CD4-positive, alpha-beta T cell treated with Interleukin-4 for 4 hours (primary cell): ENCODE results near the gene NACAD.

Experiments used
- DNase-seq: peaks from one replicate; pipeline ENCODE4 v3.0.0-alpha.2; 2020

NACAD gene

DNA sequence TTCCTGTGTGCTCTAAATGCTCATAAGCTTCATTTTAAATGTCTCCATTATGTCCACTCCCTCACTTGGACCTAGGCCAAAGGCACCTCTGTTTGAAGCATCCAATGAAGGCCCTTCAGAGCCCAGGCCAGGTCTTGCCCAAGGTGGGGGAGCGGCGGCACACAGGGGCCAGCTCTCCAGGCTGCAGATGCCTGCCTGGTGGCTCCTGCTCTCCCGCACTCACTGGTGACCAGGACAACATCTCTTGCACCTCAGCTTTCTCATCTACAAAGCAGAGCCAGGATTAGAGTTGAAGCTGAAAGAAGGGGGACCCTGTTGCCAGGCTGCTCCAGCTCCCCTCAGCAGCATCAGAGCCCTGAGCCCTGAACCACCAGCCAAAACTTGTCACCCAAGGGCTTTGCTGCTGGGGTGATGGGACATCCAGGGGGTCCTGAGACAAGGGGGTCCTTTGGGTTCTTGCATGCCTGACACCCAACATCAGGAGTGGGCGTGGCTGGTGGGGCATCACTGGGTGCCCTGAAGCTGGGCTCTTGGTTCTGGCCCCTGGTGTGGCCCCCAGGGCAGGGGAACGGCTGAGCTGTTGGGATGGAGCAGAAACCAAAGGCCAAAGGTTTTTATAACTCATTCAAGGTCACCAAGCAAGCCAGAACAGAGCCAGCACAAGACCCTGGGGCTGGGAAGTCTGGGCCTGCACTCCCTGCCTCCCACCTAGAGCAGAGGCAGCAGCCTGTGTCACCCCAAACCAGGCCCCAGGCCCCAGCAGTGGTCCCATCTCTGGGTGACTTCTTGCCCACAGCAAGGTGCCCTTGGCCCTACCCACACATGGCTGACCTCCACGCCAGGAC, 1.2 kb downstream of the NACAD start:
- no peak for DNase-seq

DNA sequence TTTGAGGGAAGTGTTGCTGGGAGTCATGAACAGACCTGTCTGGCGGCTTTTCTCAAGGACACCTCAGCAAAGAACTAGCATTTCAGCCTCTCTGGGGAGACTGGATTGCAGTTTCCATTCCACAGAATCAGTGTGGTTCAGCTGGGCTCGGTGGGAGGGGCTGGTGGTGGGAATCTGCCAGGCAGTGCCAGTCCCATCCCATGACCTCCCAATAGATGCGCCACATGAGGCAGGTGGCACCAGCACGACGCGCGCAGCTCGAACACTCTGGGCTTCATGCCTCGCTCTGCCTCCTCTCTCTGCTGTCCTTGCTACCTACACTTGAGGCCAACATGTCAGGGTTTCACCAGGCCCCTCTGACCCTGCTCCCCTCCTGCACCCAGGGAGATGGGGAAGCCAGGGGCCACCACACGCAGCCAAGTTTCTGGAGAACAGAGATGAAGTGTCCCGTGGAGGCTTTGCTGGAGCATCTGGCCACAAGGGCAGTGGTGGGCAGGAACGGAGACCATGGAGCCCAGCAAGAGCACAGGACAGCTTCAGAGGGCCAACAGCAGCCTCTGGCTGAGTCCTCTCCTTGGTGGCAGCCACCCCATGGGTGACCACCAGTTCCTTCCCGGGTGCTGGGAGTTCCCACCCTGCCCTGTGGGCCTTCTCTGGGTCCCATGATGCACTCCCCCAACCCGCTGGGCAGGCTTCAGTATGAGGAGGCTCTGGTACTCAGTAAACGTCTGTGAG, 2.3 kb downstream of the NACAD start:
- DNase-seq, result no peak

DNA sequence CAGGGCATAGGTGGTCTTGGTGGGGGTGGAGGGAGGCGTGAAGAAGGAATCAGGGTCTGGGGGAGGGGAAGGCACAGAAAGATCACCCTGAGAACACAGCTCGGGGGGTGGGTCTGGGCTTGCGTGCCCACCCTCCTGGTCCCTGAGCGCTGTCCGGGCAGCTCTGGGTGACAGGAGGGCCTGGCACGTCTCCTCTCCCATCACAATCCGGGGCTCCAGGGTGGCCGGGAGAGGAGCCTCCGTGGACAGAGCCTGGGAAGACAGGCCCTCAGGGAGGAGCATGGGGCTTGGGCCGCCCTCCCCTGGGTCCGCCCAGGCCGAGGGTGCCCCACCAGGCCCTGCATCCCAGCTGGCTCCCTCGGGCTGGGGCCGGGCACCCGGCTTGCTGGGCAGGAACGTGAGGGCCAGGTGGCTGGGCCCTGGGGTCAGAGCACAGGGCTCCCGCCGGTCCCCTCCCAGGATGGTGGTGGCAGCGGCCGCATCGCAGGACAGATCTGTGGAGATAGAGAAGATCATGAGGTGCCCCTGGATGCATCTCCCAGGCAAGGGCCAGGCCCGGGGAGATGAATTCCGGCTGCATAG, 3.1 kb downstream of the NACAD start:
- DNase-seq, result no peak

DNA sequence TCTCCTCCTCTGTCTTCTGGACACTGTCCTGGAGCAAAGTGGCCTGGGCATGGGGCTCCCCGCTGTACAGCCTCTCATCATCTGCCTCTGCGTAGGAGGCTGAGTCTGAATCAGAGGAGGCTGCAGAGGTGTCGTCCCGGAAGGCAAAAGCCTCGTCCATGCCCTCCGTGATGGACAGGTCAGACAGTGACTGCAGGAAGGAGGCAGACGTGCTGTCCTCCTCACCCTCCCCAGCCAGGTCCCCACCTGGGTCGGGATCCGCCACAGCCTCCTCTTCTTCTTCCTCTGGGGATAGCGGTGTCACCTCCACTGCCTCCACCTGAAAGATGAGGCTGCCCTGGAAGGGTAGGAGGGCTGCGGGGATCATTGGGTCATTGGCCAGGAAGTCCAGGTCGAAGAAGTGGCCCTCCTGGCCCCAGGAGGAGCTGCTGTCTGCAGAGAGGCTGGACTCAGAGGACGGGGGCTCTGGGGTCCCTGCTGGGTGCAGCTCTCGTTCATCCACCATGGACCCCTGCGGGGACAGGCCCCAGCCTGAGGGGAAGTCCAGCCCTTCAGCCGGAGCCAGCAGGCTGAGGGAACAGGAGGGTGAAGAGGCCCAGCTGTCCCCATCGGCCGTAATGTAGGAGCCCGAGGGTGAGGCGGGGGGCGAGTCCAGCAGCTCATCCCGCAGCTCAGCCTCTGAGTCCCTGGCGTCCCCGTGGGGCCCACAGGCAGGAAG, 3.7 kb downstream of the NACAD start:
- DNase-seq, result no peak

DNA sequence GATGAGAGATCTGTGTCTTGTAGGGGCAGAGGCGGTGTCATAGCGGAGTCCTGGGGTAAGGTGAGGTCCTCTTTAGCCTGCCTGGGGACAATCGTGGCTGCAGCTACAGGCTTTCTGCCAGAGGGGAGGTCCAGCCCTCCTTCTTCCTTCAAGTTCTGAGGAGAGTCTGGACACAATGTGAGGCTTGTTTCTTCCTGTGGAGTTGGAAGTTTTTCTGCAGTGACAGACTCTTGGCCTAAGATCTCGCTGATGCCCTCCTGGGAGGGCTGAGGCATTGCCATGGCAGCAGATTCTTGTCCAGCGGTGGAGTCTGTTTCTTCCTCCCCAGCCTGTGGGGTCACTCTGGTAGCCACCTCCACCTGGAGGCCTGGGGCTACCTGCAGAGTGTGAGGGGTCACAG, 4.4 kb downstream of the NACAD start:
- DNase-seq, result no peak

DNA sequence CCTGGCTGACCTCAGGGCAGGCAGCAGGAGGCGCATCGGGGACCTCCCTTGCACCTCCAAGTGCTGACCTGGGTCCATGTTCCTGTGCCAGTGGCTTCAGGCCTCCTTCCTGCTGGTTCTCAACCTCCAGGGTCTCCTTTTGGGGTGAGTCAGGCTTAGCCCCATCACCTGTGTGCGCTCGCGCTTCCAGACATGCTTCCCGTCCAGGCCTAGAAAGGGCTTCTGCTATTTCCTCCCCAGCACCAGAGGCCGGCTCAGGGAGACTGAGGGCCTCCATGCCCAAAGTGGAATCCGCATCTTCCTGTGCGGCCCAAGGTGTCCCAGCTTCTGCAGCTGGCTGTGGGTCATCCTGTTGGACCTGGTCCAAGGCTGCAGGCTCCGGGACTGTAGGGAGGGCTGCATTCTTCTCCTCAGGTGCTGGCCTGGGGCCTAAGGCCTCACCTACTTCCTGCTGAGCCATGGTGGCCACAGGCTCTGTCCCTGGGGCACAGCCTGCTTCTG, 5.9 kb downstream of the NACAD start:
- no peak for DNase-seq

DNA sequence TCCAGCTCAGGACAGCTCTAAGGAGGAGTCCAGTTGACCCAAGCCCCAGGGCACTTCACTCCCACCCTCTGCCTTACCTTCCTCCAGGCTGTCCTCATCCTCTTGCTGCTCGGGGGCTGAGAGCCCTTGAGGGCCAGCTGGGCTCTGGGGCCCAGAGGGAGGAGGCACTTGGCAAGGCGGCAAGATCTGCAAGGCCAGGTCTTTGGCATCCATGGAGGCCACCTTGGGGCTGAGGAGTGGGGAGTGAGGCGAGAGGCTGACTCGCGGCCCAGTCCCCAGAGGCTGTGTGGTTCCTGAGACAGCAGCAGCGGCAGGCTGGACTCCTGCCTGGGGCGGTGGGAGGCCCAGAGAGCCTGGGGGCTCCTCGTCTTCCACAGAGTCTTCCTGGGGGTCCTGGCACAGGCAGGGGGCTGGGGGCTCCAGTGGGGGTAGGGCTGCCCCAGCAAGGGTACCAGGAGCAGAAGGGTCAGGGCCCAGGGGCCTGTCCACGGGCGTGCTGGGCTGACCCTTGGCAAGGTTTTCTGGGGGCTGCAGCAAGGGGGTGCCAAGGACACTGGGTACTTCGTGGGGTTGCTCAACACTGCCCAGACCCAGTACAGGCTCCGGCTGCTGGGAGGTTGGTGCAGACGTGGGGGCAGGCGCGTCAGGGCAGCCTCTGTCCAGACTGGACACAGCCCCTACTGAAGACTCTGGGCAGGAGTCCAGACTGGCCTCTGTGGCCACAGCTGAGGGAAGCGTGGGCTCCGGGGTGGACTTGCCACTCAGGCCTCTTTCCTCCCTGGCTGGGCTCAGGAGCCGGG, 6.5 kb downstream of the NACAD start:
- DNase-seq, result no peak

DNA sequence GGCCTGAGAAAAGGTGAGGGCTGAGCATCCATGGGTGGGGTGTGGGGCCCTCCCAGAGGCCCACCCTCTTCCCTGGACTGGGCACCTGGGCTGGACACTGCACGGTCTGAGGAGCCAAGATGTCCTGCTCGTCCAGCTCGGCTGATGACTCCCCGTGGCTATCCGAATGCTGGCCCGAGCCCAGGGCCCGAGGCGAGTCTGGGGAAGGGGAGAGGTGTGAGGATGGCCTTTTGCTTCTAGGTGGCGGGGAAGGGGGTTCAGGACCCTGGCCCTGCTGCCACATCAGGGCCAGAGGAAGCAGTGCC, 7.1 kb downstream of the NACAD start:
- no peak for DNase-seq

DNA sequence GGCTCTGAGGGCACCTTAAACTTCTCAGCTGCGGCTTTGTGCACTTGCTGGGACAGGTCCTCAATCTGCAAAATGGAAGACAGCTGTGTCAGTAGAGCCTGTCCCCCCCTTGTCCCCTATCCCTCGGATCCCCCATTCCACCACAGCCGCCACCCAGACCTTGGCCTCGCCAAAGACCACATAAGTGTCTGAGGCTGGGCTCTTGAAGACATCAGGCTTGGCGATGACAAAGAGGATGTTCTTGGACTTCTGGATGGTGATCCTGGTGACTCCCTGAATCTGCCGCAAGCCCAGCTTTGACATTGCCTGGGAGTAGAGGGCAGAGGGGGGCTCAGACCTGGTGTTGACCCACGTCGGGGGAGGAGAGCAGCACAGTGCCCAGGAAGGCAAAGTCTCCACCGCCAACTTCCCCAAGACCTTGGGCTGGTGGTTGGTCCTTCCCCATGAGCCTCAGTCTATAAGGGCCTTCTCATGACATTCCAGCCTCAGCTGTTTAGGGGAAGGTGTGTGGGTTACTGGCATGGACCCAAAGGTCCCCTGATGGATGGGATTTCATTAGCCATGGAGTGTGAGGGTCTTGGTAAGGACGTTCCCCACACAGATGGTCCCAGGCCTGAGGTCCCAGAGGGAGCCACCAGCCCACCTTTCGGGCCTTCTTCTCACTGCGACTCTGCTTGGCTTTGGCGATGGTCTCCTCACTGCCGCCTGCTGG, 7.7 kb downstream of the NACAD start:
- DNase-seq, result no peak

DNA sequence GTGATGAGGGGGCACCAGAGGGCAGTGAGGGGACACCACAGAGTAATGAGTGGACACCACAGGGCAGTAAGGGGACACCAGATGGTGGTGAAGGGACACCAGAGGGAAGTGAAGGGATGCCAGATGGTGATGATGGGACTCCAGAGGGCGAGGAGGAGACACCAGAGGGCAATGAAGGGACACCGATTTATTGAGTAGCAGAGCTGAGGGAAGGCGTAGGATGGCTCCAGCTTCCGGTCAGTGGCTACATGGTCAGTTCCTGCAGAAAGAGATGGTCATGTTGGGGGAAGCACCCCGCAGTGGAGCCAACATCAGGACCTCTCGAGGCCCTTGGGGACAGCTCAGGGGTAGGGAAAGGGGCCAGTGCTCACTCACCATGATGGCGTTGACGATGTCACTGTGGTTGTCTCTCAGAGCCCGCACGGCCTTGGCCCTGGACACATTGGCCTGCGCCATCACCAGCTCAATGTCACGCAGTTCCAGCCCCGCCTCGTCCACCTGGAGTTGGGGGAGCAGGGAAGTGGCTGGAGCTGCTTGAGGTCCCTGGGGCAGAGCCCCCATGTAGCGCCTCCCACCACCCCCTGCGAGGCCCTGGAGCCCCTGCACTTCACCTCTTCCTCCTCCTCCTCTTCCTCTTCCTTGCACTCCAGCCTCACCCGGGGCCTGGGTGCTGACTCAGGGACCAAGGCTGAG, 8.4 kb downstream of the NACAD start:
- no peak for DNase-seq

DNA sequence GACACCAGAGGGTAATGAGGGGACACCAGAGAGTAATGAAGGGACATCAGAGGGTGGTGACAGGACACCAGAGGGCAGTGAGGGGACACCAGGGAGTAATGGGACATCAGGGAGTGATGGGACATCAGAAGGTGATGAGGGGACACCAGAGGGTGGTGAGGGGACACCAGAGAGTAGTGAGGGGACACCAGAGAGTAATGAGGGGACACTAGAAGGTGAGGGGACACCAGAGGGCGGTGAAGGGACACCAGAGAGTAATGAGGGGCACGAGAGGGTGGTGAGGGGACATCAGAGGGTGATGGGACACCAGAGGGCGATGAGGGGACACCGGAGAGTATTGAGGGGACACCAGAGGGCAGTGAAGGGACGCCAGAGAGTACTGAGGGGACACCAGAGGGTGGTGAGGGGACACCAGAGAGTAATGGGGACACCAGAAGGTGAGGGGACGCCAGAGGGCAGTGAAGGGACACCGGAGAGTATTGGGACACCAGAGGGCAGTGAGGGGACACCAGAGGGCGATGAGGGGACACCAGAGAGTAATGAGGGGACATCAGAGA, 10.6 kb downstream of the NACAD start:
- DNase-seq, result no peak

DNA sequence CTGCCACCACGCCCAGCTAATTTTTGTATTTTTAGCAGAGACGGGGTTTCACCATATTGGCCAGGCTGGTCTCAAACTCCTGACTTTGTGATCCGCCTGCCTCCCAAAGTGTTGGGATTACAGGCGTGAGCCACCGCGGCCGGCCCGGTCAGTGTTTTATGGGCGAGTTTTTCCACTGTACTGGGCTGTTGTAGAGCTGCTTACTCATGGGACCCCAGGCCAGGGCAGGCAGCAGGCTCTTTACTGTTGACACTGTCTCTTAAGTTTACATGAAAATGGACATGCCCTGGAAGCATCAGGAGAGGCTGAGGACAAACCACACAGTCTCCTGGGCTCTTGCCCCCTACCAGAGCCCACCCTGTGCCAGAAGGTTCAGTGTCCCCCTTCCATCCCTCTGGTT, 11.2 kb downstream of the NACAD start:
- no peak for DNase-seq

DNA sequence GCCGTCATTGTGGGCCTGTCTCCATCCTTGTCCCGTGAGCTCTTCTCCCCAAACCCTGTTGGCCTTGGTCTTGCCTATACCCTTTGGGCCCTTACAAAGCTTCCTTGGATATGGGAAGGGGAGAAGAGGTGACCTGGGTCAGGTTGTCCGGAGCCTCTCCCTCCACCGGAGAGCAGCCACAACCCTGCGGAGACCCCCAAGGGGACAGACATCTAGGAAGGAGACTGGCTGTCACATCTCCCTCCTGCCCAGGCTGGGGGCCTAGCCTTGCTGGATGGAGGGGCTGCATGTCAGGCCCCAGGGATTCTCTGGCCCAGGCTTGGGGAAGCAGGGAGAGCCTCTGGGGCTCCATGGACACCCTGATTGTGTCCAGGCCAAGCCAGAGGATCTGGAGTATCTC, 11.8 kb downstream of the NACAD start:
- no peak for DNase-seq

DNA sequence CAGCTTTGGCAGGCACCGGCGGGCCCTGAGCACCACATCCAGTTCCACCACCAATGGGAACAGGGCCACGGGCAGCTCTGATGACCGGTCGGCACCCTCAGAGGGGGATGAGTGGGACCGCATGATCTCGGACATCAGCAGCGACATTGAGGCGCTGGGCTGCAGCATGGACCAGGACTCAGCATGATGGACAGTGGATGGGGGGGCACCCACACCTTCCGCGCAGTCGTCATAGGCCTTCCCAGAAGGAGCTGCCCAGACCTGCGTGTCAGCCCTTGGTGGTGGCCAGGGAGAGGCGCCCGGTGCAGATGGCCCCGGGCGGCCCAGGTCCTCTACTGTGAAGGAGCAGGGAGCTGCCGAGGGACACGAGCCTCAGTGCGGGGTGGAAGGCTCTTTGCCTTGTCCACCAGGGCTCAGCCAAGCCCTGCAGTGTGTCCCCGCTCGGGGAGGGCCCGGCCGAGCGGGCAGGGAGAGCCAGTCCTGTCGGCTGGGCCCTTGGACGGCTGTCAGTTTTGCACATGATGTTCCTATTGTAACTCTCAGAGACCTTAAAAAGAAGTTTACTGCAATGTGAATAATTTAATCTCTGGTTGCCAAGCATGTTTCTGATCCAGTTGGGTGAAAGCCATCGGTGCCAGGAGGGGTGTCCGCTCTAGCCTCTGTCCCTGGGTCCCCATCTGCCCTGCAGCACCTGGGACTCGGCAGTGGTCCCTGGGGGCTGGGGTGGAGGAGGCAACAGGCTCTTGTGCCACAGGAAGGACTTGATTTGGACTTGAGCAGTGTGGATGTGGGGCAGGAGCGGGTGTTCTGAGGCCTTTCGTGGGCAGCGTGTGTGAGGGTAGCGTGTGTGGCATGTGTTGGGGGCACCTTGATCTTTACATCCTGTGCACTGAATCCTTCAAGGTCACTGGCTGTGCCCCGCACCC, 12.6 kb downstream of the NACAD start:
- DNase-seq, result no peak

DNA sequence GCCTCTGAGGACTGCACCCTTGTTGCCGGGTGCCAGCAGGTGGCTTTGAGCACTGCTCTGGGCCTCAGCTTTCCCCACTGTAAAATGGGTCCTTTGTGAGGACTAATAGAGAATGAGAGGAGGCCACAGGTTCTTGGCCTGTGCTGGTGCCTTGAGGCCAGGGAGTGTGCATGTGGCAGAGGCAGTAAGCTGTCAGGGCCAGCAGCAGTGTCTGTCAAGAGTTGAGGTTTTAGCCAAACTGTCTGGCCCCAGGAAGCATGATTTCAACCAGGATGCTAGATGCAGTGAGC, 13.5 kb downstream of the NACAD start:
- DNase-seq, result no peak

DNA sequence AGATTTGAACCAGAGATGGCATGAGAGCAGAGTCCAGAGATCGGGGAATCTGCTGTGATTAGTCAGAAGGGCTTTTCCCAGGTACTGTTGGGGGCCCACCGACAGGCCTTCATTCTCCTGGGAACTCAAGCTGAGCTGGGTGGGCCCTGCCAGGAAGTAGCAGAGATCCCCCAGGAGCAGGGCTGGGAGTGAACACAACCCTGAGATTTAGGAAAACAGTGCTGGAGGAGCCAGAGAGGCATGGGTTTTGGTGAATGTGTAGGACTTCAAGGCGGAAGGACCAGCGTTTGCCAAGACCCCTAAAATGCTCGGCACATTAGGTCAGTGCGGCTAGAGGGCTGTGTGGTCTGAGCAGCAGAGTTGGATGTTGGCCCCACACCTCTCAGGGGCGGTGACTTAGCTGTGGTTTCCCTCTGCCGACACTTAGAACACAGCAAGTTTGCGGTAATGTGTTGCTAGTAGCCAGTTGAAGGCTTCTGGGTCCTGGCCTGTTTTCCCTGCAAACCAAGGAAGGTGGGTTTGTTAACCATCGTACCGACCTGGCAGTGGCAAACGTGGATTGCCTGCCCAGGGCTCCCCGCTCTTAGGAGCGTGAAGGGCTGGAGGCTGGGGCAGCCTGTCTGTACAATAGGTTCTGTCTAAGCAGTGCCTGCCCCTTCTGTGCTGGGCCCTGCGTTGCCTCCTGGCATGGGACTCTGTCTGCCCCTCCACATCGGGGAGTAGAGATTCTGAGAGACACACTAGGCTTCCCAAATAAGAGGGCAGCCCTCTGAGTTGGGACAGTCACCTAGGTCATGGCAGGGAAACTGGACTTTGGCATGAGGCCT, 14.0 kb downstream of the NACAD start:
- DNase-seq, result no peak

DNA sequence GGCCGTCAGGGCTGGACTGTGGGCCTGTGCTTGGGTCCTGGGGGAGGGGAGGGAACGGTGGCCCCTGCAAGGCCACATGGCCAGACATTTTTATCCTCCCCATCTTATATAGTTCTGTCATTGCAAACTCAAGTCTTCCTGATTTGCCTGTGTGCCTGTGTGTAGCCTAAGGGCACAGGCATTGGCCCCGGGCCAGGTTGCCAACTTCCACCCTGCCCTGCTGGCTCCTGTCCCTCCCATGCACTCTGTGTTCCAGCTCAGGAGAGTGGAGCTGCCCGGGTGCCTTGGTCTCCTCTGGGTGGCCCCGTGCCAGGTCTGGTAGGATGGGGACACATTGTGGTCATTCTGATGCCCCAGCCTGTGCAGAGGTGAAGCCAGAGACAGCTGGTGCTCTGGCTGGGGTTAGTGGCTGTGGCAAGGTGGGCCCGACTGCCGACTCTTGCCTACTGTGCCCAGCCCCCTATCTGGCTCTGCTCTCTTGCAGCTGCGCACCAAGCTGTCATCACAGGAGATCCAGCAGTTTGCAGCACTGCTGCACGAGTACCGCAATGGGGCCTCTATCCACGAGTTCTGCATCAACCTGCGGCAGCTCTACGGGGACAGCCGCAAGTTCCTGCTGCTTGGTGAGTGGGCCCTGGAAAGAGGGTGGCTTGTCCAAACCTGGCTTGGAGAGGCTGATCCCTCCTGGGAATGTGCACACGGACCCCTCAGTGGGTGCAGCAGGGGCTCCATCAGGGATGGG, 14.8 kb downstream of the NACAD start:
- no peak for DNase-seq

DNA sequence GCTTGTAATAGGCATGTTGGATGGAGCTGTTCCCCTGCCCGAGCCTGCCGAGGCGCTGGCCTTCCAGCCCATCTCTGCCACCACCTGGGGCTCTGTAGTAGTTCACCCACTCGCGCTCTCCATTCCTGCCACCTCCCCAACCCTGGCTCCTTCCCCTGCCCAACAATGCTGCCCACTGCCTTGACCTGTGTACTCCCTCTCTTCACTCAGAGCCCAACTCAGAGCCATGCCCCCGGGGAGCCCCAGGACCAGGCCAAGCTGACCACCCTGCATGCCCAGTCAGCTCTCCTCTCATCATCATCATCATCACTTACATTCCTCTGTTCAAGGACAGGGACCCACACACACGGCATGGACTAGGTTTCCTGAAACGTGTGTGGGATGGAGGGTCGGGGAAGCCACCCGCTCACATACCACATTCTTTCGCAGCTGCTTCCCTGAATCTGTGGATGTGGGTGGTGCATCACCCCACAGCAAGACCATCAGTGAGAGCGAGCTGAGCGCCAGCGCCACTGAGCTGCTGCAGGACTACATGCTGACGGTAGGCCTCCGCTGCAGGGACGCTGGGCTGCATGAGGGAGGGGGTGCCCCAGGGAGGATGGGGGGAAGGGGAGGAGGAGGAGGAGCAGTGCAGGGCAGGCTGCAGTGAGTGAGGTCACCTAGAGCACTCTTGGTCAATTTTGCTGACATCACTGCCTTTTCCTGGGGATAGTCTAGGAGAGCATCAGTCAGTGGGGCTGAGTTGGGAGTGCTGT, 15.6 kb downstream of the NACAD start:
- DNase-seq, result no peak
